Measurements from ENCODE around the gene NDST1. TPM values are rescaled to one million over a fixed set of nuclear protein-coding genes. Genes with fewer than 3 reads are reported as not detected.

NDST1 gene
- polyA plus RNA-seq, 1 of the 3 experiments (the other 2 are of a cell fraction), result 29.2 TPM

GRCh38 chr5:150541397-150541675, 33.4 kb downstream of the NDST1 start:
- Histone ChIP-seq H3K4me3 (ENCODE audit: low read depth in 2 of 2, low read length in 1 of 2) (no peak overlapping the region), H3K4me1 (ENCODE audit: control insufficient read depth in 1 of 2, insufficient read depth in 2 of 2, low read depth in 1 of 2, low read length in 1 of 2) (peaks cover 4 to 22% of the 10 kb centered on the region in 2 experiments; a peak in 3 of 4 replicates), H3K36me3 (replicated peaks in 1 of 2; ENCODE audit: control insufficient read depth in 1 of 2, insufficient read depth in 2 of 2, low read length in 1 of 2) (peaks cover 57 to 63% of the 10 kb centered on the region in 2 experiments), H3K9ac (peak overlapping the region; percentile 16; the same call in 1 of the 2 replicates), H3K9me2 (no peaks in the 10 kb centered on the region), H2AFZ (ENCODE audit: low read depth) (no peak overlapping the region), H3K27me3 (ENCODE audit: insufficient read depth) (no peaks in the 10 kb centered on the region), H3K79me2 (ENCODE audit: insufficient read depth) (no peaks in the 10 kb centered on the region), H4K20me1 (ENCODE audit: insufficient read depth) (no peaks in the 10 kb centered on the region), H3K9me3 (no peaks in the 10 kb centered on the region), H3F3A (replicated peaks; ENCODE audit: insufficient read depth) (peaks cover 29% of the 10 kb centered on the region), H3K27ac (ENCODE audit: low read depth in 2 of 2, low read length in 1 of 2) (peak overlapping the region; percentile 53 to 87), H3K4me2 (peak overlapping the region; percentile 25; the same call in 1 of the 2 replicates)
- 96% methylated on average over 6 of the region's 6 CpGs for WGBS (ENCODE audit: low lambda C conversion rate)
- ChIA-PET POLR2A (no interaction called here), CTCF (interaction anchor here (0.6 to 1.8 kb wide), 4 partner anchors 9 to 174 kb away, joined by 3 to 8 read pairs (median 4); no protein-coding TSS in a partner anchor)
- DNase-seq, result no peak
- TF ChIP-seq REST (IDR thresholded peaks at IDR 0.05; ENCODE audit: low read depth, low read length) (no peak), ZBTB33 (IDR thresholded peaks at IDR 0.05; ENCODE audit: borderline replicate concordance, low read depth) (no peak), RCOR1 (IDR thresholded peaks at IDR 0.05; ENCODE audit: low read length) (no peak), USF2 (IDR thresholded peaks at IDR 0.05; ENCODE audit: borderline replicate concordance, low read depth, low read length) (no peak), CTCF (IDR thresholded peaks at IDR 0.05) (no peak), POLR2AphosphoS5 (IDR thresholded peaks at IDR 0.05; ENCODE audit: low read depth, low read length) (no peak), NRF1 (IDR thresholded peaks at IDR 0.05; ENCODE audit: low read depth, low read length) (no peak), CHD2 (IDR thresholded peaks at IDR 0.05; ENCODE audit: low read length, partially characterized antibody) (no peak), PBX3 (IDR thresholded peaks at IDR 0.05) (no peak), RFX5 (IDR thresholded peaks at IDR 0.05; ENCODE audit: low read length) (no peak), NFIC (IDR thresholded peaks at IDR 0.05; ENCODE audit: borderline replicate concordance) (no peak), YY1 (IDR thresholded peaks at IDR 0.05; ENCODE audit: low read depth) (no peak), MXI1 (IDR thresholded peaks at IDR 0.05; ENCODE audit: low read depth, low read length) (no peak), RAD21 (IDR thresholded peaks at IDR 0.05; ENCODE audit: low read length) (no peak), RXRA (IDR thresholded peaks at IDR 0.05; ENCODE audit: borderline replicate concordance, low read depth) (no peak)
